ENCODE data around the gene UIMC1. TPM values are rescaled to one million over a fixed set of nuclear protein-coding genes. Genes with fewer than 3 reads are reported as not detected.

UIMC1 gene
- total and polyA plus RNA-seq, 2 of the 4 experiments (the other 2 are of a cell fraction) = 19.5 to 27.6 TPM

DNA sequence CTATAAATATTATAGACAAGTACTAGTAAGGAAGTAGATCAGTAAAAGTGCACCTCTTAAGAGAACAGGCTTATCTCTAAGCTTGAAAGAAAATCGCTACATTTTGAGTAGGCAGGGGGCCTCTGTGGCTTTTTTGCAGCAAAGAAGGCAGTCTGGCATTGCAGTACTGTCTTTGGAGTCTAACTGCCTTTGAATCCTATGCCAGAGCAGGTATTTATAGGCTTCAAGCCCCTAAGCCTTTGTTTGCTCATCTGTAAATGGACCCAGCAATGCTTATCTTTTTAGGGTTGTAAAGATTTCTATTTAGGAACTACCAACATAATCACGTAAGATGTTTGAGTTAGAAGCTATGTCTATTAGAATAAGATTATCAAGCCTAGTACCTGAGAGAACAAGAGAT lies 83.8 kb downstream of the UIMC1 start:
- Histone ChIP-seq H3K9me1 (ENCODE audit: insufficient read depth, low read length) (no peaks in the 10 kb centered on the region), H3K27ac (ENCODE audit: insufficient read depth, low read length) (no peak overlapping the region), H2AFZ (replicated peaks; ENCODE audit: low read length, poor library complexity) (no peak overlapping the region), H2BK20ac (ENCODE audit: low read depth, low read length) (no peak overlapping the region), H2BK15ac (ENCODE audit: low read depth, low read length) (no peak overlapping the region), H3K56ac (ENCODE audit: extremely low read depth, insufficient read depth, low read length) (no peak overlapping the region), H4K20me1 (ENCODE audit: insufficient read depth, low read length) (peaks cover 3% of the 10 kb centered on the region; the same call in 1 of the 2 replicates), H2AK5ac (ENCODE audit: low read depth, low read length) (no peak overlapping the region), H3K27me3 (ENCODE audit: control insufficient read depth, insufficient read depth, low read length) (no peaks in the 10 kb centered on the region), H3K4ac (ENCODE audit: low read depth, low read length) (no peak overlapping the region), H2BK5ac (ENCODE audit: low read depth, low read length, poor library complexity, severe bottlenecking) (no peak overlapping the region), H3K4me2 (ENCODE audit: low read depth, low read length) (no peak overlapping the region), H4K5ac (ENCODE audit: low read depth, low read length) (no peak overlapping the region), H3K4me3 (ENCODE audit: insufficient read depth, low read depth, low read length) (no peak overlapping the region), H3K14ac (replicated peaks; ENCODE audit: low read depth, low read length) (no peak overlapping the region), H2BK120ac (ENCODE audit: low read depth, low read length) (no peak overlapping the region), H3K36me3 (ENCODE audit: control insufficient read depth, insufficient read depth, low read length) (0 out of 2 replicates have a peak, but pooled peaks cover 3% of the 10 kb centered on the region), H3K9me3 (ENCODE audit: control insufficient read depth, insufficient read depth, low read length) (no peaks in the 10 kb centered on the region), H4K91ac (ENCODE audit: insufficient read depth, low read depth, low read length) (no peak overlapping the region), H3K9ac (ENCODE audit: low read depth, low read length) (no peak overlapping the region), H3K23ac (ENCODE audit: low read depth, low read length) (no peak overlapping the region), H4K8ac (ENCODE audit: low read depth in 2 of 2, low read length in 2 of 2) (no peak overlapping the region), H3K18ac (ENCODE audit: low read depth, low read length) (no peak overlapping the region), H3K4me1 (ENCODE audit: control insufficient read depth, insufficient read depth, low read length) (peaks cover 6% of the 10 kb centered on the region; the same call in 1 of the 2 replicates), H2AK9ac (replicated peaks; ENCODE audit: low read depth, low read length, poor library complexity) (no peak overlapping the region), H3K79me1 (ENCODE audit: low read depth in 1 of 2, low read length in 2 of 2) (peaks cover 10 to 25% of the 10 kb centered on the region in 2 experiments)
- CTCF ChIA-PET = interaction anchor here (1.6 kb wide), 1 partner anchor 11 kb away, joined by 6 read pairs; no protein-coding TSS in a partner anchor
- WGBS, 2 experiments (ENCODE audit: extremely low coverage in 2 of 2, insufficient read length in 1 of 2) = no CpG with 5 or more reads among the region's 2 CpGs
- in situ Hi-C loops (cut with MboI; ENCODE audit: low sequenced_read_pairs) = no loop called here
- ATAC-seq (ENCODE audit: low read depth) = no peak
- intact Hi-C loops (cut with micrococcal nuclease) = no loop called here
- no peak for DNase-seq
- POLR2A ChIA-PET (ENCODE audit: unreplicated experiment) = no interaction called here
- dilution Hi-C loops (cut with HindIII; ENCODE audit: low sequenced_read_pairs, unreplicated experiment) = no loop called here
- no TSS peak for BruUV-seq (replicated peaks)
- TF ChIP-seq CHD1 (IDR thresholded peaks at IDR 0.05; ENCODE audit: low read depth, low read length) = no peak
- no peak for TF ChIP-seq NFE2L2 (IDR thresholded peaks at IDR 0.05; ENCODE audit: low read depth, low read length)
- TF ChIP-seq BHLHE40 (IDR thresholded peaks at IDR 0.05; ENCODE audit: low read depth, low read length) = no peak

Measured in IMR-90 (cell line).